ENCODE results near the gene TMPRSS6.

GRCh38 chr22:37072673-37073072, 36.8 kb downstream of the TMPRSS6 start:
- TF ChIP-seq CTCF (IDR thresholded peaks at IDR 0.05) (no peak), POLR2A (IDR thresholded peaks at IDR 0.05) (no peak)
